Mesothelial cell of epicardium (in vitro differentiated cells): ENCODE measurements around the gene COL23A1. TPM values are rescaled to one million over a fixed set of nuclear protein-coding genes. Genes with fewer than 3 reads are reported as not detected.

Experiments
- DNase-seq, 2 experiments: peaks; one replicate each; pipeline ENCODE4 v3.0.0; 2021; ENCODE audit warnings: low spot score in 2 of 2; ENCODE audit not compliant: unreplicated experiment in 2 of 2
- H3K27ac Mint-ChIP-seq: 2 replicates; pipeline ENCODE4 v1.8.0; 2021; ENCODE audit warnings: mixed read lengths
- H3K27me3 Mint-ChIP-seq: 2 replicates; pipeline ENCODE4 v1.8.0; 2021; ENCODE audit warnings: low read depth, mixed read lengths
- H3K36me3 Mint-ChIP-seq: 2 replicates; pipeline ENCODE4 v1.8.0; 2021; ENCODE audit warnings: mixed read lengths
- H3K4me1 Mint-ChIP-seq: 2 replicates; pipeline ENCODE4 v1.8.0; 2021; ENCODE audit warnings: mixed read lengths
- H3K4me3 Mint-ChIP-seq: 2 replicates; pipeline ENCODE4 v1.8.0; 2021; ENCODE audit warnings: mild to moderate bottlenecking, moderate library complexity, mixed read lengths
- H3K9me3 Mint-ChIP-seq: 2 replicates; pipeline ENCODE4 v1.8.0; 2021; ENCODE audit warnings: mixed read lengths
- CTCF ChIP-seq: fragments of 200-600 bp; sonication (generic); IDR thresholded peaks from one replicate; pipeline ENCODE4 v1.5.0; 2021; ENCODE audit warnings: antibody characterized with exemption; ENCODE audit not compliant: unreplicated experiment
- total RNA-seq: library from RNA; stranded (reverse); gene quantifications from 3 replicates; pipeline ENCODE4 v1.2.1, GENCODE V29; 2021

COL23A1 gene
- total RNA-seq, 1 donor from 2014 or later, result 13.6 TPM

- Mint-ChIP-seq H3K4me1 (peaks cover 9% of the 10 kb centered on the region), H3K9me3 (peaks cover 6% of the 10 kb centered on the region), H3K36me3 (no peaks in the 10 kb centered on the region), H3K27me3 (peaks cover 27% of the 10 kb centered on the region), H3K27ac (no peak overlapping the region), H3K4me3 (no peak overlapping the region)
- DNase-seq, result no peak
- TF ChIP-seq CTCF, result no peak
Observed at GRCh38 chr5:178277866-178278265, 312.3 kb downstream of the COL23A1 start.

- Mint-ChIP-seq H3K27me3 (peaks cover 27% of the 10 kb centered on the region), H3K9me3 (peaks cover 6% of the 10 kb centered on the region), H3K4me3 (no peak overlapping the region), H3K36me3 (no peaks in the 10 kb centered on the region), H3K4me1 (peaks cover 9% of the 10 kb centered on the region), H3K27ac (no peak overlapping the region)
- TF ChIP-seq CTCF, result no peak
- no peak for DNase-seq
Observed at GRCh38 chr5:178277346-178277745, 312.8 kb downstream of the COL23A1 start.

GRCh38 chr5:178274781-178275537 lies 315.2 kb downstream of the COL23A1 start:
- TF ChIP-seq CTCF, result no peak
- H3K4me3 Mint-ChIP-seq, result no peak overlapping the region
- peaks cover 6% of the 10 kb centered on the region for H3K9me3 Mint-ChIP-seq
- no peak overlapping the region for H3K27ac Mint-ChIP-seq
- H3K4me1 Mint-ChIP-seq, result peaks cover 3% of the 10 kb centered on the region
- H3K27me3 Mint-ChIP-seq, result peaks cover 26% of the 10 kb centered on the region
- no peaks in the 10 kb centered on the region for H3K36me3 Mint-ChIP-seq
- no peak for DNase-seq

- Mint-ChIP-seq H3K4me3 (no peak overlapping the region), H3K36me3 (no peaks in the 10 kb centered on the region), H3K27me3 (peaks cover 17% of the 10 kb centered on the region), H3K9me3 (peaks cover 6% of the 10 kb centered on the region), H3K4me1 (no peaks in the 10 kb centered on the region), H3K27ac (no peak overlapping the region)
- TF ChIP-seq CTCF, result no peak
- DNase-seq, result no peak
Observed at GRCh38 chr5:178273665-178274541, 316.3 kb downstream of the COL23A1 start.

- H3K9me3 Mint-ChIP-seq, result peaks cover 6% of the 10 kb centered on the region
- no peak for TF ChIP-seq CTCF
Observed at GRCh38 chr5:178273041-178273440, 317.2 kb downstream of the COL23A1 start.

More at GRCh38 chr5:178273041-178273440, 317.2 kb downstream of the COL23A1 start:
- H3K27ac Mint-ChIP-seq, result no peak overlapping the region
- H3K4me3 Mint-ChIP-seq, result no peak overlapping the region
- DNase-seq, result no peak
- H3K4me1 Mint-ChIP-seq, result no peaks in the 10 kb centered on the region
- H3K27me3 Mint-ChIP-seq, result peaks cover 9% of the 10 kb centered on the region
- no peaks in the 10 kb centered on the region for H3K36me3 Mint-ChIP-seq
